HG03571 (cell line): Measurements from ENCODE around the gene HMGB1.
A peak's percentile ranks its signal among the peaks of the same experiment; 100 is the strongest.
"Not testable (repeated sequence)": the region's sequence is repeated elsewhere in the genome, so short reads cannot be mapped to it uniquely, and the experiment has no call there.

Source experiments
- ATAC-seq: cut with Tn5 transposase; IDR thresholded peaks from one replicate; pipeline ENCODE4 v1.9.1; 2021; ENCODE audit not compliant: unreplicated experiment

The HMGB1 gene

DNA sequence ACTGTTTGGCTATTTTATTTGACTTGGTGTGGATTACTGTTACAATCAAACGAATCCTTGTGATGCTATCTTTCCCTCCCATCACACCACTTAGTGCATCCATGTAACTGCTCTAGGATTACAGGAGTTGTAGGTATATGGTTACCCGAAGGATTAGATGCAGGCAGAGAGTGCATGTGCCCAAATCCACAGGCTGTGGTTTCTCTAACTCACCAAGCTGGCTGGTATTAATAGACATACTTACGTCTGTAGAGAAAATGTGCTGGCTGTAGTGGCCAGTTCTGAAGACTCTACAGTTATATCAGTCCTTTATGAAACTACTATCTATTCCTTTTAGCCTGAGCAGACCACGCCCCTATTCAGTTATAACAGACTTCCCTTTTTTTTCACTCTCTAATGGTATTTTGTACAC, 1.1 kb upstream of the HMGB1 start:
- no peak for ATAC-seq

DNA sequence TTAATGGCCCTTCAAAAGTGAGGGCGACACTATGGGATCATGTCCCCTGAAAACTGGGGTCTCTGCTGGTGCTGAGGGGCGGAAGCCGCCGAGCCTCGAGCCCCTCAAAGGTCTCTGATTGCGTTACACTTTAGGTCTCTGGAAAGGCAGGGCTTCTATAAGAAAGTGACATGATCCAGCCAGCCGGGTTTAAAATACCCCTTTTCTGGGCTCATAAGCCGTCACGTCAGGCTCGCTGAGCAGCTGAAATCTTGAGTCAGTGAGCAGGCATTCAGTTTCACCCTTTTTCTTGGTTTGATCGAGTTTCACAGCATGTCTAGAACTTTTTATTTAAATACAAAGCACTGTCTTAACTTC, 600 bp upstream of the HMGB1 start:
- ATAC-seq = no peak

DNA sequence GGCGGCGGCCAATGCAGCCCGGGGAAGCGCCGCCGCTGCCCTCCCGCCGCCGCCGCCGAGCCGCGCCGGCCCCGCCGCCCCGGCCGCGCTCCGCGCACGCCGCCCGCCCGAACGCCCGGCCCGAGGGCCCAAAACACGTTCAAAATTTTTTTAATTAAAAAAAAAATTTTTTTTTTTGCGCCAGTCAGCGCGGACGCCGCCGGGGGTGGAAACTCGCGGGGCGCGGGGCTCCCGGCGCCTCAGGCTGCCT, 468 bp downstream of the HMGB1 start:
- no peak for ATAC-seq

DNA sequence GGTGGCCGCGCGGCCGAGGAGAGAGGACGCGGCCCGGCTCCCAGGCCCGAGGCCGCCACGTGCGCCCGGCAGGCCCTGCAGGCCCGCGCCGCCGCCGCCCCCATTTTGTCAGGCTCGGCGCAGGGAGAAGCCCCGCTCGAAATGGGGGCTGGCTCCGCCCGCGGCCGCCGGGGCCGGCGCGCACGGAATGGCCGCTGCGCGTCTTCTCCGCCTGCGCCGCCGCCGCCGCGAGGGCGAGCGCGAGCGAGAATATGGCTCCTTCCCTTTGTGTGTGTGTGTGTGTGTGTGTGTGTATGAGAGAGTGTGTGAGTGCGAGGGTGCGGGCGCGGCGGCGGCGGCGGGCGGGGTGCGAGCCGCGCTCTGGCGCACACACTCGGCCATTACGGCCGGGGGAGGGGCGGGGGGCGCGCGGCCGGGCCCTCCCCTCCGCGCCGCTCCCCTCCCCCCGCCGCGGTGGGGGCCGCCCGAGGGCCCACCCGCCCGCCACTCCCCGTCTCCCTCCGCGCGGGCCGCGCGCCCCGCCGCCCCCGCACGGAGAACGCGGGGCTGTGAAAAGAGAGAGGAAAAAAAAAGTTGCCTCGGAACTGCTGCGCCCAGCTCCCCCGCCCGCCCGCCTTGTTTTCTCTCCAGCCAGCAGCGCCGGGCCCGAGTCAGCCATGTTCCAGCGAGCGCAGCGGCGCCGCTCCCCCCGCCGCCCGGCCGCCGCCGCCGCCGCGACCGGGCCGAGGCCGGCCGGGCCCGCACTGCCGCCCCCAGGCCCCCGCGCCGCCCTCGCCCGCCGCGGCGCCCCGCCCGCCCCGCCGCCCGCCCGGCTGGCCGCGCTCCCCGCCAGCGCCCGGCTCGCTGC, 1.0 kb downstream of the HMGB1 start:
- ATAC-seq = peak; percentile 26

DNA sequence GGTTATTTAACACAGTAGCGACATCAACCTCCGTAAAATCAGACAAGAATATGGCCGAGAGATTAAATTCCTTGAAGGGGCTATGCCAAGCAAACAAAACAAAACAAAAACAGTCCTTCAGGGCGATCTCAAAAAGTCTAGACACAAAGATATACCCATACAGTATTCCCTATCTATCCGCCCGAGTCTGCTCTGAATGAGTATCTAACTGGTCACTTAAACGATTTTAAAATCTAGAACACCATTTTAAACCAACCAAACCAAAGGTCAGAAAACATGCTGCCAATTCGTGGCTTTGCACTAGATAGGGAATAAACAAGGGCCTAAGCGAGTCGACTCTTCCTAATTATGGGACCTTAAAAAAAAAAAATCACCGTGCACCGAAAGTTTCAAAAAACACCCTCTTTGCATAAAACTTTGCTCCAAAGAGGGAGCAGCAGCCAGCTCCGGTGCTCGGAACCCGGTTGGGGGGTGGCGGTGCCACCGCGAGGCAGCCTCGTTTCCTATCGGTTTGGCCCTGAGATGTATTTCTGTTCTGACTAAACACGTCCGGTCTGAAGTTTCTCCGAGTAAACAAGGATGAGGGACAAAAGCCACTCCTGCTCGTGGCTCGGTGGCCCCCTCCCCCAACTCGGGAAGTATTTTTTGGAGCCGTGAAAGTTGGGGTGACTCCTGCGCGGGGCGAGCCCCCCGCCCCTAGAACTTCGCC, 1.8 kb downstream of the HMGB1 start:
- ATAC-seq = peak; percentile 31

DNA sequence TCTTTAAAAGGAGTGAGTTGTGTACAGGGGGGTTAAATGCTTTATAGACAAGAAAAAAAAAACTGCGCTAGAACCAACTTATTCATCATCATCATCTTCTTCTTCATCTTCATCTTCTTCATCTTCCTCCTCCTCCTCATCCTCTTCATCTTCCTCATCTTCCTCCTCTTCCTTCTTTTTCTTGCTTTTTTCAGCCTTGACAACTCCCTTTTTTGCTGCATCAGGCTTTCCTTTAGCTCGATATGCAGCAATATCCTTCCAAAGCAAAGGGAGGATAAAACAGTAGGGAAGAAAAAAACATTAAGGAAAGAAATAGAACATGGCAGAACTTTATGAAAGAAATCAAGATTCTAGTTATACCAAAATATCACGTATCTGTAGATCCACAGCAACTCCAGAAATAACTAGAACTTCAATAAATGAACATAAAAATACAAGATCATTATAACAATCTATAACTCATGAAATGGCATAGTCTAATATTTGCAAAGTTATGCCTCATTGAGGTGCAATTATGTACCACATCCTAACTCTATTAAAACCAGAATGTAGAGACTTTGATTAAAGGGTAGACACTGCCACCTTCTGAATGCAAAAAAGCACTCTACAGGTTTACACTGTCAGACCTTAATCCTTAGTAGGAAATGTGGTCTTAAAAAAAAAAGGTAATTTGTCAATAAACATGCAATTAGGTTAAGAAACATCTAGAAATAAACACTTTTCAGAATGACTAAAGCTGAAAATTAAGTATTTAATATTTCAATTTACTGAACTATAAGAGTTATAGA, 4.3 kb downstream of the HMGB1 start:
- ATAC-seq = not testable (repeated sequence)

DNA sequence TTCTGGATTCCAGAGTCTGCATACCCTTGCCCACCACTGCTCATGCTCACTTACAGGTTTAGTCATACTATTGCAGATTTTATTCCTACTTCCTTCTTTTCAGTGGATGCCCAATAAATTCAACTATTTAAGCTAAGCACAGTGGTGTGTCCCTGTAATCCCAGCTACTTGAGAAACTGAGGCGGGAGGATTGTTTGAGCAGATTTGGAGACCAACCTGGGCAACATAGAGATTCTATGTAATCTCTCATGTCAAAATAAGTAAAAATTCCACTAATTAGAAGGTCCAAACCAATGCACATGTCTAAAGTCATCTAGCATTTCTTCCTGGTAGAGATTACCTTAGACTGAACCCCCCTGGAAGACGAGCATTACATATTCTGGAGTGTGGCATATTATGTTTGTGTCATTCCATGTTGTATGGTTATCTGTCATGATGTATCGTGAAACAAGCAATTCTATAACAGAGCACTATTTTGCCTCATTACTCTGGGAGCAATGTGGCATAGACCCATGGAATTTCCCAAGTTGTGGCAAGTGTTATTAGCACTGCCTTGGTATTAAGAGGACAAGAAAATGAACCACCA, 8.3 kb downstream of the HMGB1 start:
- ATAC-seq = no peak

DNA sequence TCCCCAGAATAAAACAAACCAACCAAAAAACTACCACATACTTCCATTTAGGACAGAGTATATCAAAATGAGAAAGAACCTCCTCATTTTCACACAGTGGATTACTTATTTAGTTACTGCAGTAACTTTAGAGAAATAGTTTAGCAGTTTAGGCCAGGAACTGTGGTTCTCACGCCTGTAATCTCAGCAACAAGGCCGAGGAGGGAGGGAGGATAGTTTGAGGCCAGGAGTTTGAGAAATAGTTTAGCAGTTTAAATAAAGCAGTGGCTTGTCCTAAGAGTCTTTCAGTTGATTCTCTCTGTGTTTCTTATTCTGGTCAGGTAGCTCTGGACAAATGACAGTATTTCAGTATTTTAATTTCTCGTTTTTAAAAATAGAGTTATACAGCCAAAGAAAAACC, 9.4 kb downstream of the HMGB1 start:
- ATAC-seq = no peak

DNA sequence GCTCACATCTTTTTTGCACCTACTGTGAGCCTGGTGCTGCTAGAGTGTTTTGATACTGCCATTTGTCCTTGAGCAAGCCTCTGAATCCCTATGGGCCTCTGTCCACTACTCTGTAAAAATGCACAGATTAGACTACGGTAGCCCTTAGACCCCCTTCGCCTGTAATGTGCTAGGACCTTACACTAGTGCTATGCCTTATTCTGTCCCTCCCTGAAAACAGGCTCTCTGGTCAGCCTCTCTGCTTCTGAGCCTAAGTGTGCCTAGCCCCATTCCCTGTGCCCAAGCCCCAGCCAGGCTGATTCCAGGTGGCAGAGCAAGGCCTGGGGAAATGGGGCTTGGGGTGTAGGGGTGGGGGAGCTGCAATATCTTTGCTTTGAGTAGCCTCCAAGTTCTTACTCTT, 10.7 kb downstream of the HMGB1 start:
- no peak for ATAC-seq

DNA sequence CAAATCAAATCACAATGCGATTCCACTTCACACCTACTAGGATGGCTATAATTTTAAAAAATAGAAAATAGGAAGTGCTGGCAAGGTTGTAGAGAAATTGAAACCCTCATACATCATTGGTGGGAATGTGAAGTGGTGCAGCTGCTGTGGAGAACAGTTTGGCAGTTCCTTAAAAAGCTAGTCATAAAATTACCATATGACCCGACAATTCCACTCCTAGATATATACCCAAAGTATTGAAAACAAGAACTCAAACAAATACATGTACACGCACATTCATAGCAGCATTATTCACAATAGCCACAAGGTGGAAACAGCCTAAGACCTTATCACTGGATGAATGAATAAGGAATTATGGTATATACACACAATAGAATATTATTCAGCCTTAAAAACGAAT, 12.0 kb downstream of the HMGB1 start:
- no peak for ATAC-seq

DNA sequence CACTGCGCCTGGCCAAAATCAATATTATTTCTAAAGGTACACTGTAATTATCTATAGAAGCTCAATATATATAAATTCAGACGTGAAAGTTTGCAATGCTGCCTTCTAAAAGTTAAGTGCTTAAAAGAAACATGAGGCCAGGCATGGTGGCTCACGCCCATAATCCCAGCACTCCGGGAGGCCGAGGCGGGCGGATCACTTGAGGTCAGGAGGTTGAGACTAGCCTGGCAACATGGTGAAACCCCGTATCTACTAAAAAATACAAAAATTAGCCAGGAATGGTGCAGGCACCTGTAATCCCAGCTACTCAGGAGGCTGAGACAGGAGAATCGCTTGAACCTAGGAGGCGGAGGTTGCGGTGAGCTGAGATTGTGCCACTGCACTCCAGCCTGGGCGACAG, 14.3 kb downstream of the HMGB1 start:
- ATAC-seq = not testable (repeated sequence)

DNA sequence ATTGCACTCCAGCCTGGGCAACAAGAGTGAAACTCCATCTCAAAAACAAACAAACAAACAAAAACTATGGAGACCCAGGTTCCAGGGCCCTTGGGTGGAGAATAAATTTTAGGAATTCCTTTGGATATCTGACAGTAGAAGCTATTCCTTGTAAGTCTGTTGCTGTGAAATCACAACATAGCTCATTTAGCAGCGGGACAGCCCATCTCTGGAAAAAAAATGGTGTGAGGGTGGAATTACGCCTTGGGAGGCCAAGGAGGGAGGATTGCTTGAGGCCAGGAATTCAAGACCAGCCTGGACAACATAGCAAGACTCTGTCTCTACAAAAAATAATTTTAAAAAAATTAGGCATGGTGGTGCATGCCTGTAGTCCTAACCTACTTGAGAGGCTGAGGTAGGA, 15.7 kb downstream of the HMGB1 start:
- ATAC-seq = no peak

DNA sequence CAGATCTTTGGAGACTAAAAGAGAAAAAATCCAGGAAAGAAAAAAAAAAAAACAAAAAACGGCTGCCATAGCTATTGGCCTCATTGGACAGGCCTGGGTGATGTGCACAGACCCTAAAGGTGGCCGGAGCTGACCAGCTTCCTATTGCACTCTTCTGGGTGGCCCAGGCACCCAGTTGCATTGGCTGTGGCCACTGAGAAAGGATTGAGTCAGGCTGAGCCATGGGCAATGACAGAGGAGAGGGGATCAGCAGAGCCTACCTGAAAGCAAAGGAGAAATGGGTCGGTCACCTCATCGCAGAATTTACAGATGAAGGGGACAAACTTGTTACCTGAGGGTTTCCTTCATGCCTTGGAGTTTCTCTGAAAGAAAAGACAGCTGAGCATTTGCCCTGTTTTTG, 17.3 kb downstream of the HMGB1 start:
- no peak for ATAC-seq

DNA sequence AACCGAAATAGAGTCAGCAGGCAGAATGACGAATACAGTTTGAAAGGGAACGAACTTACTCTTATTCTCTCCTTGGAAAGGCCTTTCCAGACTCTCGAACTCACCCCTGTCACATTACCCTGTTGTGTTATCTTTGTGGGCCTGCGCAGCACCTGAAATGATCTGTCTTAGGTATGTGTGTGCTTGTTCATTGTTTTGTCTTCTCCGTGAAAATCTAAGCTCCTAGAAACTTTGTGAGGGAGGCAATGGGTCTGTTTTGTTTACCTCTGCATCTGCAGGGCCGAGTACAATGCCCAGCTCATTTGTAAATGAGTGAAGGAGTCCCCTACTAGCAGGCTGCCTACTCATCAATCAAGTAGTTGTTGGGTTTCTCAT, 19.6 kb downstream of the HMGB1 start:
- no peak for ATAC-seq

DNA sequence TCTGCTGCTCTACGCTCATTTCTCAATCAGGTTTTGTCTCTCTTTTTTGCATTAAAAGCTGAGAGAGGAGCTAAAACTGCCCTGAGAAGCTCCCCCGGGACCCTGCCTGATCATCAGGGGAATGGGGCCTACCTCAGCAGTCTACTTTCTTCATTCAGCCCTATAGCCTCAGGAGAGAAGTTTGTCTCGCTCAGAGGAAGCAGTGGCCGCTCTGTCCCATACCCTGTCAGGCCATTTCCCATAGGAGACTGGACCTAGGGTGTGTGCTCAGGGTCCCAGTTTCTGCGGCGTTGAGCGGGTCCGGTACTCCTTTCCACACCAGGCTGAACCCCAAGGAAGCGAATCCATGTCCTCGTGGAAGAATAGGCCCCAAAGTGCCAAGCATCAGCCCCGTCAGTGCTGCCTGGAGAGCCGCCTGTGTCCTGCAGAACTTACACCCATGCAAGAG, 21.8 kb downstream of the HMGB1 start:
- peak; percentile 34 for ATAC-seq

DNA sequence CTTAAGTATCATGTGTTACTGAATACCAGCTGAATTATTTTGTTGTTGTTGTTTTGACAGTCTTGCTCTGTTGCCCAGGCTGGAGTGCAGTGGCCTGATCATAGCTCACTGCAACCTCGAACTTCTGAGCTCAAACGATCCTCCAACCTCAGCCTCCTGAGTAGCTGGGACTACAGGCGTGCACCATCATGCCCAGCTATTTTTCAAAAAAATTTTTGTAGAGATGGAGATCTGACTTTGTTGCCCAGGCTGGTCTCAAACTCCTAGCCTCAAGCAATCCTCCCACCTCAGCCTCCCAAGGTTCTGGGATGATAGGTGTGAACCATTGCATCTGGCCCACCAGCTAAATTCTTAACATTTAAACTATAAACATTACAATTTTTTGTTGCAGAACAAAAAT, 22.2 kb downstream of the HMGB1 start:
- ATAC-seq = not testable (repeated sequence)

DNA sequence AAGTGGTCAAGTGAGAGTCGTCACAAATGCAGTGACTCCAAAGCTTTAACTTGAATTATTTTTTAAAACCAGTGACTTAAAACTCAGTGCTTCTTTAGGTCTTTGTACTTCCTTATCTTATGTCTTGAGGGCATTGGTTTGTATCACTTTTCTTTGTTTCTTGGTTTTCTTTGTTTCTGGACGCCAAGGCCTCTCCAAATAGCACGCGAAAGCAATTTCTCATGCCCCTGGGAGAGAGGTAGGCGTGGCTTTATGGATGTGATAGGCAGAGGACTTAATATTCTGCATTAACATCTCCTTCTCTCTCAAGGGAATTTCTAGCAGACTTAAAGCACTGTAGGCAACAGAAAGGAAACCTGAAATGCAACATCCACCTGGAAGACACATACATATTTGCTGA, 22.8 kb downstream of the HMGB1 start:
- no peak for ATAC-seq

DNA sequence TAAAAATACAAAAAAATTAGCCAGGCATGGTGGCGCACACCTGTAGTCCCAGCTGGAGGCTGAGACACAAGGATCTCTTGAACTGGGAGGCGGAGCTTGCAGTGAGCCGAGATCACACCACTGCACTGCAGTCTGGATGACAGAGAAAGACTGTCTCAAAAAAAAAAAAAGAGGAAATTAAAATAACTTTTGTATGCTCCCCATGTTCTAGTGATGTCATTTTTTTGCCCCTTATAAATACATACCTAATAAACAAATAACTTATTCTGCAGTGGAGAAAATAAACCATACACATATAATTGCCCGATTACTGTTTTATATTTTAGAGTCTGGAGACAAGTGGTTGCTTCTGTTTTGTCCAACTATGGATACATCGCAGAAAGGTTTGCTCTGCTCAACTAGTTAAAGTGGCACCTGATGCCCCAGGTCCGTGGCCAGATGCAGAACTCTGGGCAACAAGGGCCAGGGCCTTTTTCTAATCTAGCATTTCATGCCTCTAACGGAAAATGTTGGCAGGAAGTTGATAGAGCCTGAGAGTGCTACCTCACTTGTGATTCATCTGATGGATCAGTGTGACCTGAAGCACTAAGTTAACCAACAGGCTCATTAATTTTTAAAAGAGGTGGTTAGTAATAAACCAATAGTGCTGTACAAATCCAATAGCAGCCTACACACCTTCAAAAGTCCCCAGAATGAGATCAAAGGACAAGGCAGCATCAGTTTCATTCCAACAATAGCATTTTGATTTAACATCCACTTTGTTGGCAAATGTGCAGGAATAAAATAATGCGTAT, 24.6 kb downstream of the HMGB1 start:
- peak; percentile 29 for ATAC-seq

DNA sequence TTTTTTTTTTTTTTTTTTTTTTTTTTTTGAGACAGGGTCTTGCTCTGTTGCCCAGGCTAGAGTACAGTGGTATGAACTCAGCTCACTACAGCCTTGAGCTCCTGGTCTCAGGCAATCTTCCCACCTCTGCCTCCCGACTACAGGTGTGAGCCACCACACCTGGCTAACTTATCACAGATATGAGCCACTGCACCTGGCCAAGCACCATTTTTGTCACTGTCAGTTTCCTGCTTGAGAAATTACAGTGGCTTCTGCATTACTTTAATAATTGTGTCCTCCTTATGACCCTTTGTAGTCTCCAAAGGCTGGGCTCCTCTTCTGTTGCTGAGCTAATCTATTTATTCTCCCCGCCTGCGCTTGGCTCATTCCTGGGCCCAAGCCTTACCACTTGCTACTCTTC, 27.4 kb downstream of the HMGB1 start:
- no peak for ATAC-seq

DNA sequence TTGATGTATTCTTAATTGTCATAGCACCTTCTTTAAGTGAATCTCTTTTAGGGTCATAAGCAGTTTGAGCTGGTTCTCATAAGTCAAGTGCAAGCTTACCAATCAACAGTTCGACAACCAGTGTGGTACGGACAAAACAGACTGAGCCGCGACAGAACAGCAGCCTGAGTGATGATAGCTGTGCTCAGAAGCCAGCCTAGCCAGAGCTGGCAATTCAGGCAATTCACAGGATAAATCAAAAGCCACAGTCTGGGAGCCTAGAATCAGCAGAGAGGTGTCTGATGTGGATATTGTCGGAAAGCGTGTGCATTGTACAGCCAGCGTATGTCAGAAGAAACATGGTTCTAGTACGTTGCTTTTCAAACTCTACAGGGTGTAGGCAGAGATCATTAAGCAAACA, 28.6 kb downstream of the HMGB1 start:
- ATAC-seq = no peak

DNA sequence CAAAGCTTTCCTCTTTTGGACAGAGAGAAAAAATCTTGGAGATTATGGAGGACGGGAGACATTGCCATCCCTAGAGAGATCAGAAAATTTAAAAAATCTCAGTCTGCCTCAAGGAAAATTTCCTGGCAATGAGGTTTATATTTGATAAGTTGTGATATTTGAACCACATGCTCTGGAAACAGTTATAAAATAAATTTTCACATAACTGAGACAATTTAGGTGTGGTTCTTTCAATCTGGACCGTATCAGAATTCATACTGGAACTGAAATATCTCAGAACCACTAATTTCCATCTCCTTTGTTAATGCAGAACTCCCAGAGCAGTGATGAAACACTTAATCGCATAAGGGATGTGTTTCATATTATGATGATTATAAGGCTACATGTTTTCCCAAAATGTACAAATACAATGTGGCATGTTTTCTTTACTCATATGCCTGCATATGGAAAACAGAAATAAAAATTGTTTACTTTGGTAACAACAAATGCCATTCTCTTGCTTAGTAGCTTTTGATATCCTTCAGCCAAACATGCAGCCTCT, 29.8 kb downstream of the HMGB1 start:
- ATAC-seq = no peak
